DND-41 (cell line): ENCODE data around the gene GALK1.

Experiments used
- ATAC-seq: fragments of 200-7000 bp; cut with Tn5 transposase; 3 replicates; pipeline ENCODE4 v1.9.1; 2021; ENCODE audit warnings: low read depth; ENCODE audit not compliant: insufficient read depth
- DNase-seq: peaks from one replicate; pipeline ENCODE4 v3.0.0-alpha.2; 2020
- H2AFZ ChIP-seq: 2 replicates; pipeline ENCODE4 v1.6.0; 2012; ENCODE audit warnings: low read depth, low read length
- H3K27ac ChIP-seq: 2 replicates; pipeline ENCODE4 v1.5.1; 2012; ENCODE audit warnings: low read length, inconsistent platforms
- H3K27me3 ChIP-seq: fragments of 200-600 bp; sonication (generic); 2 replicates; pipeline ENCODE4 v1.6.0; 2012; ENCODE audit warnings: low read length, mild to moderate bottlenecking, inconsistent platforms; ENCODE audit not compliant: insufficient read depth, poor library complexity
- H3K36me3 ChIP-seq: 2 replicates; pipeline ENCODE4 v1.5.1; 2012; ENCODE audit warnings: low read length, inconsistent platforms; ENCODE audit not compliant: insufficient read depth
- H3K4me1 ChIP-seq: 2 replicates; pipeline ENCODE4 v1.5.1; 2012; ENCODE audit warnings: mild to moderate bottlenecking, low read length; ENCODE audit not compliant: insufficient read depth
- H3K4me2 ChIP-seq: 2 replicates; pipeline ENCODE4 v1.6.0; 2012; ENCODE audit warnings: mild to moderate bottlenecking, moderate library complexity, low read length, inconsistent platforms; ENCODE audit not compliant: insufficient read depth
- H3K4me3 ChIP-seq, 2 experiments: fragments of 200-600 bp in 1 of 2; shearing (Covaris generic) in 1 of 2; 2 replicates each; pipeline ENCODE4 v1.5.1; 2012 to 2016; ENCODE audit warnings: inconsistent platforms in 2 of 2, low read length in 2 of 2, mild to moderate bottlenecking in 2 of 2, low read depth in 1 of 2, moderate library complexity in 1 of 2
- H3K79me2 ChIP-seq: 2 replicates; pipeline ENCODE4 v1.6.0; 2012; ENCODE audit warnings: low read length, inconsistent platforms; ENCODE audit not compliant: insufficient read depth
- H3K9ac ChIP-seq: 2 replicates; pipeline ENCODE4 v1.6.0; 2012; ENCODE audit warnings: low read depth, mild to moderate bottlenecking, inconsistent platforms, low read length, moderate library complexity
- H3K9me3 ChIP-seq: 2 replicates; pipeline ENCODE4 v1.5.1; 2012; ENCODE audit warnings: low read length, moderate library complexity, mild to moderate bottlenecking, inconsistent platforms; ENCODE audit not compliant: insufficient read depth, severe bottlenecking
- H4K20me1 ChIP-seq: 2 replicates; pipeline ENCODE4 v1.6.0; 2012; ENCODE audit warnings: low read length; ENCODE audit not compliant: insufficient read depth
- CTCF ChIP-seq: IDR thresholded peaks from 2 replicates; pipeline ENCODE4 v1.5.1; 2012; ENCODE audit warnings: borderline replicate concordance, low read length, moderate library complexity, mild to moderate bottlenecking; ENCODE audit not compliant: poor library complexity, severe bottlenecking; ENCODE audit errors: extremely low read depth
- EZH2 ChIP-seq: IDR thresholded peaks from 3 replicates; pipeline ENCODE4 v1.6.1; 2012; ENCODE audit warnings: borderline replicate concordance, low read depth, mild to moderate bottlenecking, moderate library complexity, low read length, inconsistent platforms; ENCODE audit not compliant: severe bottlenecking

GALK1 gene

DNA sequence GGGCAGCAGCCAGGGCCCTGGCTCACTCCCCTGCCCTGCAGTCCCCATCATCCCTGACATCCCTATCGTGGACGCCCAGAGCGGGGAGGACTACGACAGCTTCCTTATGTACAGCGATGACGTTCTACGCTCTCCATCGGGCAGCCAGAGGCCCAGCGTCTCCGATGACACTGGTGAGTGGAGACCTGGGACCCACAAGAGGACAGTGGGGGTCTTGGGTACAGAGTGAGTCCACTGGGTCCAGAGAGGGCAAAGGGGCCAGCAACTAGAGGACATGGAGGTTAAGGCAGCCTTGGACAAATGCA lies 12.6 kb downstream of the GALK1 start:
- H3K9me3 ChIP-seq: no peaks in the 10 kb centered on the region
- H3K4me3 ChIP-seq: no peak overlapping the region
- no peak overlapping the region for H3K27ac ChIP-seq
- no peak overlapping the region for H3K9ac ChIP-seq
- H3K4me2 ChIP-seq: no peak overlapping the region
- H3K4me1 ChIP-seq: peaks cover 34% of the 10 kb centered on the region
- no peaks in the 10 kb centered on the region for H3K27me3 ChIP-seq
- TF ChIP-seq EZH2: no peak
- TF ChIP-seq CTCF: no peak
- 0 out of 2 replicates have a peak, but pooled peaks cover 3% of the 10 kb centered on the region for H3K36me3 ChIP-seq
- no peak for DNase-seq
- ATAC-seq: no peak
- no peaks in the 10 kb centered on the region for H3K79me2 ChIP-seq
- no peaks in the 10 kb centered on the region for H4K20me1 ChIP-seq
- H2AFZ ChIP-seq: no peak overlapping the region

GRCh38 chr17:75751676-75752404 lies 13.2 kb downstream of the GALK1 start:
- no peak for TF ChIP-seq CTCF
- no peak for TF ChIP-seq EZH2
- H3K4me1 ChIP-seq: peaks cover 34% of the 10 kb centered on the region
- no peak overlapping the region for H3K4me3 ChIP-seq
- no peak overlapping the region for H2AFZ ChIP-seq
- no peaks in the 10 kb centered on the region for H3K9me3 ChIP-seq
- H3K27me3 ChIP-seq: no peaks in the 10 kb centered on the region
- DNase-seq (no peak), ATAC-seq (no peak)
- no peaks in the 10 kb centered on the region for H3K36me3 ChIP-seq
- H3K9ac ChIP-seq: no peak overlapping the region
- no peak overlapping the region for H3K4me2 ChIP-seq
- H4K20me1 ChIP-seq: no peaks in the 10 kb centered on the region
- H3K27ac ChIP-seq: no peak overlapping the region
- no peaks in the 10 kb centered on the region for H3K79me2 ChIP-seq

GRCh38 chr17:75750661-75751423 lies 14.2 kb downstream of the GALK1 start:
- H3K4me3 ChIP-seq: no peak overlapping the region
- H3K4me1 ChIP-seq: peaks cover 34% of the 10 kb centered on the region
- no peaks in the 10 kb centered on the region for H3K36me3 ChIP-seq
- TF ChIP-seq CTCF (no peak), EZH2 (no peak)
- no peaks in the 10 kb centered on the region for H3K79me2 ChIP-seq
- no peak overlapping the region for H3K27ac ChIP-seq
- H2AFZ ChIP-seq: no peak overlapping the region
- ATAC-seq (no peak), DNase-seq (no peak)
- H4K20me1 ChIP-seq: no peaks in the 10 kb centered on the region
- no peaks in the 10 kb centered on the region for H3K27me3 ChIP-seq
- no peaks in the 10 kb centered on the region for H3K9me3 ChIP-seq
- H3K4me2 ChIP-seq: no peak overlapping the region
- no peak overlapping the region for H3K9ac ChIP-seq
